Mesothelial cell of epicardium (in vitro differentiated cells): ENCODE measurements around the gene TBC1D14. TPM values are rescaled to one million over a fixed set of nuclear protein-coding genes. Genes with fewer than 3 reads are reported as not detected.

Source experiments
- DNase-seq, 2 experiments: peaks; one replicate each; pipeline ENCODE4 v3.0.0; 2021; ENCODE audit warnings: low spot score in 2 of 2; ENCODE audit not compliant: unreplicated experiment in 2 of 2
- H3K27ac Mint-ChIP-seq: 2 replicates; pipeline ENCODE4 v1.8.0; 2021; ENCODE audit warnings: mixed read lengths
- H3K27me3 Mint-ChIP-seq: 2 replicates; pipeline ENCODE4 v1.8.0; 2021; ENCODE audit warnings: low read depth, mixed read lengths
- H3K36me3 Mint-ChIP-seq: 2 replicates; pipeline ENCODE4 v1.8.0; 2021; ENCODE audit warnings: mixed read lengths
- H3K4me1 Mint-ChIP-seq: 2 replicates; pipeline ENCODE4 v1.8.0; 2021; ENCODE audit warnings: mixed read lengths
- H3K4me3 Mint-ChIP-seq: 2 replicates; pipeline ENCODE4 v1.8.0; 2021; ENCODE audit warnings: mild to moderate bottlenecking, moderate library complexity, mixed read lengths
- H3K9me3 Mint-ChIP-seq: 2 replicates; pipeline ENCODE4 v1.8.0; 2021; ENCODE audit warnings: mixed read lengths
- CTCF ChIP-seq: fragments of 200-600 bp; sonication (generic); IDR thresholded peaks from one replicate; pipeline ENCODE4 v1.5.0; 2021; ENCODE audit warnings: antibody characterized with exemption; ENCODE audit not compliant: unreplicated experiment
- total RNA-seq: library from RNA; stranded (reverse); gene quantifications from 3 replicates; pipeline ENCODE4 v1.2.1, GENCODE V29; 2021

TBC1D14 gene
- total RNA-seq, 1 donor from 2014 or later = 54.5 TPM

DNA sequence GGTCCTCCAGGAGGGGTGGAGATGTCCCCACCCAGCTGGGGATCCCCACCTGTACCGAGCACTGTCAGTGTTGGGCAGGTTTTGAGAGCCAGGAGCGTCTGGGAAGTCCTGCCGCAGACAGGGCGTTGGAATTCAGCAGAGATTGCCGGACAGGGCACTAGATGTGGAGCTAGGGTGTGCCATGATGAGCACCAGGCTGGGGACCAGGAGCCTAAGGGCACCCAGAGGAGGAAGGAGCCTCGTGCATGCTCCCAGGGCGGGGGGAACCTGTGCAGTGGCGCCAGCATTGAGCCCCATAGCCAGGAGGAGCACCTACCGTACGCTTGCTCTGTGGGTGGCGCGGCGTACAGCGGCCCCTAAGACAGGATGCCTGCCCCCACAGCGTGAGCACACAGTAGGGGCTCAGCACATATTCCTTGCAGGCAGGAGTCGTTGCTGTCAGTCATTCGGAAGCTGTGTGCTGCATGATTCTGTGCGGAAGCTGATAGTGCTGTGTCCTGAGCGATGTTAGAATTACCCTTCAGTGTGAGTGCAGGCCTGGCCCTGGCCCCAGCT is 114.8 kb downstream of the TBC1D14 start:
- DNase-seq = no peak
- Mint-ChIP-seq H3K9me3 (no peaks in the 10 kb centered on the region), H3K36me3 (peaks cover 23% of the 10 kb centered on the region), H3K27ac (no peak overlapping the region), H3K27me3 (no peaks in the 10 kb centered on the region), H3K4me3 (no peak overlapping the region), H3K4me1 (no peaks in the 10 kb centered on the region)
- no peak for TF ChIP-seq CTCF

DNA sequence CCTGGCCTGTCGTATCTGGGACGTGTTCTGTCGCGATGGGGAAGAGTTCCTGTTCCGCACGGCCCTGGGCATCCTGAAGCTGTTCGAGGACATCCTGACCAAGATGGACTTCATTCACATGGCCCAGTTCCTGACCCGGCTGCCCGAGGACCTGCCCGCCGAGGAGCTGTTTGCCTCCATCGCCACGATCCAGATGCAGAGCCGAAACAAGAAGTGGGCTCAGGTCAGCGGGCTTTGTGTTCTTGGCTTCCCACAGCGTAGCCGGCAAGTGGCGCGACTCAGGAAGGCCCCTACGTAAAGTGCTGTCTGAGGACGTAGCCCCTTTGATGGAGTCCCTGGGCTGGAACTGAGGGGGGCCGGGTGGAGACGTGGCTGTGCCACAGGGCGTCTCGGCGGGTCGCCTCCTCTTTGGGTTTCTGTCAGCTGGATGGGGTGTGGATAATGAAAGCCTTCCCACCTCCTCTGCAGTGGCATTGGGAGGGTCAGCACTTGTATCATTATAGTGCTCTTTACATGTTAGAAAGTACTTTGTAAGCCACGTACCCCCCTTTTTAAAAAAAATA is 115.5 kb downstream of the TBC1D14 start:
- no peak for TF ChIP-seq CTCF
- no peaks in the 10 kb centered on the region for H3K9me3 Mint-ChIP-seq
- no peak overlapping the region for H3K27ac Mint-ChIP-seq
- peaks cover 23% of the 10 kb centered on the region for H3K36me3 Mint-ChIP-seq
- DNase-seq = no peak
- H3K4me1 Mint-ChIP-seq = no peaks in the 10 kb centered on the region
- no peak overlapping the region for H3K4me3 Mint-ChIP-seq
- no peaks in the 10 kb centered on the region for H3K27me3 Mint-ChIP-seq

DNA sequence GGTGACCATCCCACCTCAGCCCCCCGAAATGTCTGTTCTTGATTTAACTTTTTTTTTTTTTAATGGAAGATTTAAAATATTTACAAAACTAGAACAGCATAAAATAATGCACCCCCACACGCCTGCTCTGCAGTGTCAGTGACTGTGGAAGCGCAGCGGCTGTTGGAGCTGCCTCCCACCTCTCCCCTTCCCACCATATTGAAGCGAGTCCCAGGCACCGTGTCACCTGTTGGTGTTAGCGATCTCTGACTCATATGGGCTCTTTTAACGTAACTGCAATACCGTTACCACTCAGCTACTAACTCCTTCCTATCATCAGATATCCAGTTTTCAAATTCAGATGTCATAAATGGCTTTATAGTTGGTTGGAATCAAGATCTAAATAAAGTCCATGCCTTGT is 116.5 kb downstream of the TBC1D14 start:
- no peak for TF ChIP-seq CTCF
- Mint-ChIP-seq H3K4me1 (no peaks in the 10 kb centered on the region), H3K27ac (no peak overlapping the region), H3K4me3 (no peak overlapping the region), H3K9me3 (no peaks in the 10 kb centered on the region), H3K27me3 (no peaks in the 10 kb centered on the region), H3K36me3 (peaks cover 31% of the 10 kb centered on the region)
- DNase-seq = no peak

DNA sequence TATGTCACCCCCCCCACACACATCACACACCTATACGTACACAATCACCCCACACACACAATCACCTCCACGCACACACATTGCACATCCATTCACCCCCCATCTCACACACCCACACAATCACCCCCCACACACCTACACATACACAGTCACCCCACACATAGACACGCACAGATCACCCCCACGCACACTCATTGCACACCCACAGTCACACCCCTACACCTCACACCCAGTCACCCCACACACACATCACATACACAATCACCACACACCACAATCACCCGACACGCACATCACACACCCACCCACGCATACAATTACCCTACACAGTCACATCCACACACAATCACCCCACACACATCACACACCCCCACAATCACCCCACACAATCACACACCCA is 117.7 kb downstream of the TBC1D14 start:
- DNase-seq = no peak
- no peak overlapping the region for H3K4me3 Mint-ChIP-seq
- no peaks in the 10 kb centered on the region for H3K27me3 Mint-ChIP-seq
- TF ChIP-seq CTCF = no peak
- H3K9me3 Mint-ChIP-seq = no peaks in the 10 kb centered on the region
- peaks cover 36% of the 10 kb centered on the region for H3K36me3 Mint-ChIP-seq
- no peak overlapping the region for H3K27ac Mint-ChIP-seq
- no peaks in the 10 kb centered on the region for H3K4me1 Mint-ChIP-seq

DNA sequence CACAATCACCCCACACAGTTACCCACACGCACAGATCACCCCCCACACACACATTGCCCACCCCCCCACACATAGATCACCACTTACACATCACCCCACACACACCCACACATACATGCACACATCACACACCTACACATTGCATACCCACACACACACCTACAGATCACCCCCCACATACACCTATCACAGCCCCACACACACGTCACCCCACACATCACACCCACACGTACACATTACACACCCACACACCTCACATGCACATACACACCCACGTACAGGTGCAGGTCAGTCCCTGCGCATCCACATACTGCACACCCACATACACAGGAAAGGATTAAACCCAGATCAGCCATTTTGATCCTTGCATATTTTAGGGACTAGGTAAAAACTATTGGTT is 118.3 kb downstream of the TBC1D14 start:
- no peak overlapping the region for H3K4me3 Mint-ChIP-seq
- no peaks in the 10 kb centered on the region for H3K9me3 Mint-ChIP-seq
- H3K27me3 Mint-ChIP-seq = no peaks in the 10 kb centered on the region
- no peak for TF ChIP-seq CTCF
- no peaks in the 10 kb centered on the region for H3K4me1 Mint-ChIP-seq
- peaks cover 36% of the 10 kb centered on the region for H3K36me3 Mint-ChIP-seq
- DNase-seq = no peak
- H3K27ac Mint-ChIP-seq = no peak overlapping the region

DNA sequence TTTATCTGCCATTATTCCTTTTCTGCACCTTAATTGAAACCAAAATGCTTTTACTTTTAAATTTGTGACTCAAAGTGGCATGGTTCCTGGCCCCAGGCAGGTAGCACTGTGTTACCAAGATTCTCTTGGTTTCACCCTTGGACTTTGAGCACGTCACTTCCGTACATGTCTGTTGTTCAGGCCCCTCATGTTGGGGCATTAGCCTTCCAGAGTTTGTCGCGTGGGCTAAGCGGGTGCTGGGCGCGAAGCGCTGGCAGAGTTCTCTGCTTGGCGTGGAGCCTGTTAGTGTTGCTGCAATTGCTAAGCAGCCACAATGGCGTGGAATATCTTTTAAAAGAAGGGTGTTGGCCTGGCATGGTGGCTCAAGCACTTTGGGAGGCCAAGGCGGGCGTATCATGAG is 119.6 kb downstream of the TBC1D14 start:
- no peak for DNase-seq
- Mint-ChIP-seq H3K36me3 (peaks cover 33% of the 10 kb centered on the region), H3K27me3 (no peaks in the 10 kb centered on the region), H3K9me3 (no peaks in the 10 kb centered on the region), H3K4me1 (no peaks in the 10 kb centered on the region), H3K4me3 (no peak overlapping the region), H3K27ac (no peak overlapping the region)
- no peak for TF ChIP-seq CTCF
